HAP-1 (cell line): ENCODE results near the gene CYB5B.
A peak's percentile ranks its signal among the peaks of the same experiment; 100 is the strongest.
"Not testable (repeated sequence)": the region's sequence is repeated elsewhere in the genome, so short reads cannot be mapped to it uniquely, and the experiment has no call there.

Experiments used
- DNase-seq, 2 experiments: peaks; one replicate each; pipeline ENCODE4 v3.0.0-alpha.2; 2016 to 2020; ENCODE audit warnings: low spot score in 2 of 2
- H3K27me3 ChIP-seq: fragments of 250-450 bp; sonication (Bioruptor Pico); 2 replicates; pipeline ENCODE4 v1.5.1; 2020; ENCODE audit warnings: low read depth, mild to moderate bottlenecking, moderate library complexity
- H3K36me3 ChIP-seq: fragments of 250-450 bp; sonication (Bioruptor Pico); replicated peaks from 2 replicates; pipeline ENCODE4 v1.5.1; 2020; ENCODE audit warnings: mild to moderate bottlenecking
- H3K4me1 ChIP-seq: fragments of 250-450 bp; sonication (Bioruptor Pico); 2 replicates; pipeline ENCODE4 v1.5.1; 2020; ENCODE audit warnings: mild to moderate bottlenecking
- H3K4me3 ChIP-seq: fragments of 250-450 bp; sonication (Bioruptor Pico); 2 replicates; pipeline ENCODE4 v1.5.1; 2020; ENCODE audit warnings: mild to moderate bottlenecking, moderate library complexity
- H3K9me3 ChIP-seq: fragments of 250-450 bp; sonication (Bioruptor Pico); 2 replicates; pipeline ENCODE4 v1.5.1; 2020; ENCODE audit warnings: mild to moderate bottlenecking, moderate library complexity
- in situ Hi-C: fragments of 300-500 bp; cut with MboI; formaldehyde crosslinking; loops from 3 replicates; pipeline ENCODE4 v1.14.3; 2020; ENCODE audit warnings: low sequenced_read_pairs, inconsistent platforms, mixed read lengths

The CYB5B gene

GRCh38 chr16:69417520-69418199, 6.8 kb upstream of the CYB5B start:
- DNase-seq, result no peak

GRCh38 chr16:69419956-69420355, 4.5 kb upstream of the CYB5B start:
- no peaks in the 10 kb centered on the region for H3K9me3 ChIP-seq
- no peaks in the 10 kb centered on the region for H3K27me3 ChIP-seq
- no peak overlapping the region for H3K4me3 ChIP-seq
- DNase-seq, result no peak
- 0 out of 2 replicates have a peak, but pooled peaks cover 6% of the 10 kb centered on the region for H3K4me1 ChIP-seq
- in situ Hi-C loops, result no loop called here
- H3K36me3 ChIP-seq, result no peaks in the 10 kb centered on the region

More at GRCh38 chr16:69417520-69418199, 6.8 kb upstream of the CYB5B start:
- H3K36me3 ChIP-seq, result no peaks in the 10 kb centered on the region
- H3K4me1 ChIP-seq, result 0 out of 2 replicates have a peak, but pooled peaks cover 4% of the 10 kb centered on the region
- H3K27me3 ChIP-seq, result no peaks in the 10 kb centered on the region
- H3K9me3 ChIP-seq, result no peaks in the 10 kb centered on the region
- in situ Hi-C loops, result no loop called here
- H3K4me3 ChIP-seq, result no peak overlapping the region

- no peak overlapping the region for H3K4me3 ChIP-seq
Measured at GRCh38 chr16:69423189-69423588, 1.2 kb upstream of the CYB5B start.

GRCh38 chr16:69424935-69425784, 741 bp downstream of the CYB5B start:
- in situ Hi-C loops, result no loop called here
- Histone ChIP-seq H3K4me1 (0 out of 2 replicates have a peak, but pooled peaks cover 2% of the 10 kb centered on the region), H3K27me3 (no peaks in the 10 kb centered on the region), H3K4me3 (peak overlapping the region; percentile 61), H3K9me3 (no peaks in the 10 kb centered on the region), H3K36me3 (peaks cover 25% of the 10 kb centered on the region)
- no peak for DNase-seq

More at GRCh38 chr16:69423189-69423588, 1.2 kb upstream of the CYB5B start:
- in situ Hi-C loops, result no loop called here
- Histone ChIP-seq H3K36me3 (peaks cover 10% of the 10 kb centered on the region), H3K4me1 (0 out of 2 replicates have a peak, but pooled peaks cover 4% of the 10 kb centered on the region), H3K27me3 (no peaks in the 10 kb centered on the region), H3K9me3 (no peaks in the 10 kb centered on the region)
- no peak for DNase-seq

- H3K9me3 ChIP-seq, result no peaks in the 10 kb centered on the region
- no peak for DNase-seq
- in situ Hi-C loops, result no loop called here
- peaks cover 57% of the 10 kb centered on the region for H3K36me3 ChIP-seq
- H3K4me3 ChIP-seq, result no peak overlapping the region
- H3K4me1 ChIP-seq, result 0 out of 2 replicates have a peak, but pooled peaks cover 2% of the 10 kb centered on the region
- H3K27me3 ChIP-seq, result no peaks in the 10 kb centered on the region
Measured at GRCh38 chr16:69428652-69429051, 4.2 kb downstream of the CYB5B start.

GRCh38 chr16:69429058-69429640, 4.7 kb downstream of the CYB5B start:
- in situ Hi-C loops, H3K27me3 ChIP-seq, H3K9me3 ChIP-seq, H3K4me1 ChIP-seq, DNase-seq, H3K4me3 ChIP-seq: not testable (repeated sequence)
- H3K36me3 ChIP-seq, result peaks cover 62% of the 10 kb centered on the region

GRCh38 chr16:69431948-69432468, 7.6 kb downstream of the CYB5B start:
- Histone ChIP-seq H3K4me3 (no peak overlapping the region), H3K27me3 (no peaks in the 10 kb centered on the region), H3K36me3 (peaks cover 72% of the 10 kb centered on the region), H3K4me1 (no peaks in the 10 kb centered on the region), H3K9me3 (no peaks in the 10 kb centered on the region)
- no peak for DNase-seq
- in situ Hi-C loops, result no loop called here

- peaks cover 64% of the 10 kb centered on the region for H3K36me3 ChIP-seq
Measured at GRCh38 chr16:69434066-69434465, 9.6 kb downstream of the CYB5B start.

GRCh38 chr16:69435977-69436820, 11.8 kb downstream of the CYB5B start:
- in situ Hi-C loops, result no loop called here
- Histone ChIP-seq H3K4me1 (no peaks in the 10 kb centered on the region), H3K36me3 (peaks cover 46% of the 10 kb centered on the region), H3K9me3 (no peaks in the 10 kb centered on the region), H3K27me3 (no peaks in the 10 kb centered on the region), H3K4me3 (no peak overlapping the region)
- DNase-seq, result no peak

More at GRCh38 chr16:69434066-69434465, 9.6 kb downstream of the CYB5B start:
- in situ Hi-C loops, result no loop called here
- DNase-seq, result no peak
- Histone ChIP-seq H3K4me1 (no peaks in the 10 kb centered on the region), H3K9me3 (no peaks in the 10 kb centered on the region), H3K27me3 (no peaks in the 10 kb centered on the region), H3K4me3 (no peak overlapping the region)

- H3K27me3 ChIP-seq, result no peaks in the 10 kb centered on the region
- no peak for DNase-seq
- no peaks in the 10 kb centered on the region for H3K4me1 ChIP-seq
- peaks cover 39% of the 10 kb centered on the region for H3K36me3 ChIP-seq
- no peaks in the 10 kb centered on the region for H3K9me3 ChIP-seq
- in situ Hi-C loops, result no loop called here
- H3K4me3 ChIP-seq, result no peak overlapping the region
Measured at GRCh38 chr16:69436896-69437295, 12.5 kb downstream of the CYB5B start.

GRCh38 chr16:69438465-69438864, 14.0 kb downstream of the CYB5B start:
- DNase-seq, result no peak
- Histone ChIP-seq H3K9me3 (no peaks in the 10 kb centered on the region), H3K4me1 (no peaks in the 10 kb centered on the region), H3K36me3 (peaks cover 25% of the 10 kb centered on the region), H3K4me3 (no peak overlapping the region), H3K27me3 (no peaks in the 10 kb centered on the region)
- in situ Hi-C loops, result no loop called here

GRCh38 chr16:69440250-69440649, 15.8 kb downstream of the CYB5B start:
- Histone ChIP-seq H3K36me3 (peaks cover 13% of the 10 kb centered on the region), H3K4me1 (peaks cover 8% of the 10 kb centered on the region)
- in situ Hi-C loops, result no loop called here

GRCh38 chr16:69441030-69441429, 16.6 kb downstream of the CYB5B start:
- H3K36me3 ChIP-seq, result peaks cover 11% of the 10 kb centered on the region
- DNase-seq, H3K4me3 ChIP-seq, H3K9me3 ChIP-seq, H3K27me3 ChIP-seq, H3K4me1 ChIP-seq, in situ Hi-C loops: not testable (repeated sequence)

More at GRCh38 chr16:69440250-69440649, 15.8 kb downstream of the CYB5B start:
- Histone ChIP-seq H3K9me3 (no peaks in the 10 kb centered on the region), H3K4me3 (no peak overlapping the region), H3K27me3 (no peaks in the 10 kb centered on the region)
- no peak for DNase-seq
